WTC11 (cell line): ENCODE results near the gene HENMT1.

Experiments used
- ELF4 ChIP-seq: sonication (generic); formaldehyde crosslinking; IDR thresholded peaks from 2 replicates; pipeline ENCODE4 v1.8.1; 2022; ENCODE audit warnings: low read depth, mild to moderate bottlenecking, moderate library complexity, missing genetic modification reagents
- NR3C1 ChIP-seq: sonication (generic); formaldehyde crosslinking; conservative IDR thresholded peaks from 2 replicates; pipeline ENCODE4 v1.8.1; 2023; ENCODE audit warnings: low read depth, mild to moderate bottlenecking, missing genetic modification reagents
- TEAD4 ChIP-seq: sonication (generic); formaldehyde crosslinking; IDR thresholded peaks from 2 replicates; pipeline ENCODE4 v1.8.0; 2022; ENCODE audit warnings: mild to moderate bottlenecking, missing genetic modification reagents
- ZNF232 ChIP-seq: sonication (generic); formaldehyde crosslinking; IDR thresholded peaks from 2 replicates; pipeline ENCODE4 v1.8.0; 2022; ENCODE audit warnings: mild to moderate bottlenecking, missing genetic modification reagents
- TF ChIP-seq, protein P1 (sequence below): sonication (generic); formaldehyde crosslinking; IDR thresholded peaks from 2 replicates; pipeline ENCODE4 v1.8.0; 2022; ENCODE audit warnings: mild to moderate bottlenecking, missing genetic modification reagents
- TF ChIP-seq, protein P2 (sequence below): fragments of 200-600 bp; IDR thresholded peaks from 2 replicates; pipeline ENCODE4 v1.8.0; 2022; ENCODE audit warnings: antibody characterized with exemption
- TF ChIP-seq, protein P3 (sequence below): sonication (generic); formaldehyde crosslinking; IDR thresholded peaks from 2 replicates; pipeline ENCODE4 v1.8.0; 2023; ENCODE audit warnings: missing genetic modification reagents, mild to moderate bottlenecking, borderline replicate concordance

DNA sequence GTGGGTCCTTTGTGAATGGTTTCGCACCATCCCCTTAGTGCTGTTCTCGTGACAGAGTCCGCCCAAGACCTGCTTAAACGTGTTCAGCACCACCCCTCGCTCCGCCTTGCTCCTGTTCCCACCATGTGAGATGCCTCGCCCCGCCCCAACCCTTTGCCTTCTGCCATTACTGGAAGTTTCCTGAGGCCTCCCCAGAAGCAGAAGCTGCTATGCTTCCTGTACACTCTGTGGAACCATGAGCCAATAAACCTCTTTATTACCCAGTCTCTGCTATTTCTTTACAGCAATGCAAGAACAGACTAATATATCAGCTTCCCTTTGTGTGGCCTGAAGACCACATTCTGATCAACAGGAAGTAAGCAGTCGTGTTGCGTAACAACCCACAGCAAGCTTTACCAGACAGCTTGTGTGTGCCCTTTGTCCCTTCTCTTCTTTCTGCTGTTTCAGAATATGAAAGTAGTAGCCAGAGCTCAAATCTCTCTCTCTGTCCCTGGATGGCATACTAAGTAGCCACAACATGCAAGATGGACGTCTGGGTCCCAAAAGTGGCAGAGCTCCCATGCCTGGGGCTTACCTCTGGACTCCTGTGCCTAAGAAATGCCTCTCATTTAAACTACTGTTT, 14.1 kb downstream of the HENMT1 start:
- TF ChIP-seq, protein P1, sequence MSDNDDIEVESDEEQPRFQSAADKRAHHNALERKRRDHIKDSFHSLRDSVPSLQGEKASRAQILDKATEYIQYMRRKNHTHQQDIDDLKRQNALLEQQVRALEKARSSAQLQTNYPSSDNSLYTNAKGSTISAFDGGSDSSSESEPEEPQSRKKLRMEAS (CRISPR knock-in tag) = no peak
- TF ChIP-seq, protein P2, sequence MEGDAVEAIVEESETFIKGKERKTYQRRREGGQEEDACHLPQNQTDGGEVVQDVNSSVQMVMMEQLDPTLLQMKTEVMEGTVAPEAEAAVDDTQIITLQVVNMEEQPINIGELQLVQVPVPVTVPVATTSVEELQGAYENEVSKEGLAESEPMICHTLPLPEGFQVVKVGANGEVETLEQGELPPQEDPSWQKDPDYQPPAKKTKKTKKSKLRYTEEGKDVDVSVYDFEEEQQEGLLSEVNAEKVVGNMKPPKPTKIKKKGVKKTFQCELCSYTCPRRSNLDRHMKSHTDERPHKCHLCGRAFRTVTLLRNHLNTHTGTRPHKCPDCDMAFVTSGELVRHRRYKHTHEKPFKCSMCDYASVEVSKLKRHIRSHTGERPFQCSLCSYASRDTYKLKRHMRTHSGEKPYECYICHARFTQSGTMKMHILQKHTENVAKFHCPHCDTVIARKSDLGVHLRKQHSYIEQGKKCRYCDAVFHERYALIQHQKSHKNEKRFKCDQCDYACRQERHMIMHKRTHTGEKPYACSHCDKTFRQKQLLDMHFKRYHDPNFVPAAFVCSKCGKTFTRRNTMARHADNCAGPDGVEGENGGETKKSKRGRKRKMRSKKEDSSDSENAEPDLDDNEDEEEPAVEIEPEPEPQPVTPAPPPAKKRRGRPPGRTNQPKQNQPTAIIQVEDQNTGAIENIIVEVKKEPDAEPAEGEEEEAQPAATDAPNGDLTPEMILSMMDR = no peak
- TF ChIP-seq TEAD4 (CRISPR knock-in tag) (no peak), ELF4 (CRISPR knock-in tag) (no peak), NR3C1 (CRISPR knock-in tag) (no peak), ZNF232 (CRISPR knock-in tag) (no peak)
- TF ChIP-seq, protein P3, sequence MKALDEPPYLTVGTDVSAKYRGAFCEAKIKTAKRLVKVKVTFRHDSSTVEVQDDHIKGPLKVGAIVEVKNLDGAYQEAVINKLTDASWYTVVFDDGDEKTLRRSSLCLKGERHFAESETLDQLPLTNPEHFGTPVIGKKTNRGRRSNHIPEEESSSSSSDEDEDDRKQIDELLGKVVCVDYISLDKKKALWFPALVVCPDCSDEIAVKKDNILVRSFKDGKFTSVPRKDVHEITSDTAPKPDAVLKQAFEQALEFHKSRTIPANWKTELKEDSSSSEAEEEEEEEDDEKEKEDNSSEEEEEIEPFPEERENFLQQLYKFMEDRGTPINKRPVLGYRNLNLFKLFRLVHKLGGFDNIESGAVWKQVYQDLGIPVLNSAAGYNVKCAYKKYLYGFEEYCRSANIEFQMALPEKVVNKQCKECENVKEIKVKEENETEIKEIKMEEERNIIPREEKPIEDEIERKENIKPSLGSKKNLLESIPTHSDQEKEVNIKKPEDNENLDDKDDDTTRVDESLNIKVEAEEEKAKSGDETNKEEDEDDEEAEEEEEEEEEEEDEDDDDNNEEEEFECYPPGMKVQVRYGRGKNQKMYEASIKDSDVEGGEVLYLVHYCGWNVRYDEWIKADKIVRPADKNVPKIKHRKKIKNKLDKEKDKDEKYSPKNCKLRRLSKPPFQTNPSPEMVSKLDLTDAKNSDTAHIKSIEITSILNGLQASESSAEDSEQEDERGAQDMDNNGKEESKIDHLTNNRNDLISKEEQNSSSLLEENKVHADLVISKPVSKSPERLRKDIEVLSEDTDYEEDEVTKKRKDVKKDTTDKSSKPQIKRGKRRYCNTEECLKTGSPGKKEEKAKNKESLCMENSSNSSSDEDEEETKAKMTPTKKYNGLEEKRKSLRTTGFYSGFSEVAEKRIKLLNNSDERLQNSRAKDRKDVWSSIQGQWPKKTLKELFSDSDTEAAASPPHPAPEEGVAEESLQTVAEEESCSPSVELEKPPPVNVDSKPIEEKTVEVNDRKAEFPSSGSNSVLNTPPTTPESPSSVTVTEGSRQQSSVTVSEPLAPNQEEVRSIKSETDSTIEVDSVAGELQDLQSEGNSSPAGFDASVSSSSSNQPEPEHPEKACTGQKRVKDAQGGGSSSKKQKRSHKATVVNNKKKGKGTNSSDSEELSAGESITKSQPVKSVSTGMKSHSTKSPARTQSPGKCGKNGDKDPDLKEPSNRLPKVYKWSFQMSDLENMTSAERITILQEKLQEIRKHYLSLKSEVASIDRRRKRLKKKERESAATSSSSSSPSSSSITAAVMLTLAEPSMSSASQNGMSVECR = no peak
